Cardiac muscle cell (in vitro differentiated cells and primary cell): Measurements from ENCODE around the gene EDNRB. TPM values are rescaled to one million over a fixed set of nuclear protein-coding genes. Genes with fewer than 3 reads are reported as not detected.
"Not testable (repeated sequence)": the region's sequence is repeated elsewhere in the genome, so short reads cannot be mapped to it uniquely, and the experiment has no call there.

Experiments
- DNase-seq, 2 donors: peaks; one replicate each; pipeline versions ENCODE4 v3.0.0 to v3.0.0-alpha.2; 2010 to 2017; ENCODE audit warnings: low read depth in 1 of 2, low spot score in 1 of 2
- H3K27ac ChIP-seq: fragments of 200-600 bp; sonication (generic); 2 replicates; pipeline ENCODE4 v1.5.1; 2016
- H3K27me3 ChIP-seq: fragments of 200-600 bp; sonication (generic); 2 replicates; pipeline ENCODE4 v1.6.0; 2016; ENCODE audit warnings: control low read depth
- H3K36me3 ChIP-seq: fragments of 200-600 bp; sonication (generic); 2 replicates; pipeline ENCODE4 v1.5.1; 2016; ENCODE audit warnings: control low read depth
- H3K4me1 ChIP-seq: fragments of 200-600 bp; sonication (generic); 2 replicates; pipeline ENCODE4 v1.8.1; 2017; ENCODE audit warnings: low read depth, mild to moderate bottlenecking, mixed run types
- H3K4me3 ChIP-seq: fragments of 200-600 bp; sonication (generic); 2 replicates; pipeline ENCODE4 v1.5.1; 2016; ENCODE audit warnings: mild to moderate bottlenecking
- H3K9me3 ChIP-seq: fragments of 200-600 bp; sonication (generic); 2 replicates; pipeline ENCODE4 v1.5.1; 2017; ENCODE audit warnings: low read depth, mild to moderate bottlenecking, control low read depth
- CTCF ChIP-seq: IDR thresholded peaks from 2 replicates; pipeline ENCODE4 v1.5.1; 2012; ENCODE audit warnings: low read depth, mild to moderate bottlenecking, low read length
- polyA plus RNA-seq: library from polyadenylated mRNA; unstranded; fragments of >200 nt; fragmentation: Nextera tagmentation; extraction: Ambion mirVana; gene quantifications from 2 replicates; pipeline ENCODE4 v1.2.1, GENCODE V29; 2016
- total RNA-seq: library from RNA; depleted of rRNA; stranded (reverse); fragments of >200 nt; gene quantifications from 2 replicates; pipeline ENCODE4 v1.2.3, GENCODE V29; 2016

The EDNRB gene
- total RNA-seq, result 3.7 and 8.4 TPM in 2 replicates
- polyA plus RNA-seq, result 3.2 and 3.7 TPM in 2 replicates

DNA sequence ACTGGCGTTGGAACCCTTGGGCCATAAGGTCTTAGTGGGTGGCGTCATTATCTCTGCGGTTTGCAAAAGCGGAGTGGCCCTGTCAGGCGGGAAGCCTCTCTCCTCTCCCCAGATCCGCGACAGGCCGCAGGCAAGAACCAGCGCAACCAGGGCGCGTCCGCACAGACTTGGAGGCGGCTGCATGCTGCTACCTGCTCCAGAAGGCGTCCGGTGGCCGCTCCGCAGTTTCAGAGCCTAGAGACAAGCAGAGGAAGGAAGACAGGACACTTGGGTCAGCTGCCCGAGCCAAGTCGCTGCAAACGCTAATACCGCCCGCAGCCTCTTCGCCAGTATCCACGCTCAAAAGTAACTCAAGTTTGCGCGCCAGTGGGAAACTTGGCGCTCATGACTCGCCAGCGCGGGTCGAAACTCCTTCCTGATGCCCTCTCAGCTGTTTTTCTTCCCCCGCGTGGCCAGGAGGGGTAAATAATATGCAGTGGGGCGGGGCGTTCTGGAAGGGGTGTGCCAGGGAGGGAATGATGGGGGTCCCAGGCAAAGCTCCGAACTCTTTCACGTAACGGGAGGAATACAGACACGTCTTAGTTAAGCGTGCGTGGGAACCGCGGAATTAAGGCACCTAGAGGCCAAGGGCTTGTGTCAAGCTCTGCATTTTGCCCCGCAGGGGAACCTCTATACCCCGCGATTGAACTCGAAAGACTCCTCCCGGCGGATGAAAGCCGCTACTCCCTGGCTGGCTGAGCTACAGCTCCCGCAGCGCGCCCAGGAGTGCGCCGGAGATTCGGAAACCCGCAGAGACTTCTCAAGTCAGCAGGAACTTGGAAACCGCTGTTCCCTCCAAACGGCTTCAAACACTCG lies at the start of gene EDNRB:
Gene EDNRB, minus strand, starts transcription at position 441 of the 855 bp plus-strand sequence. Its CDS starts 258 bp downstream, at position 183.
- no peaks in the 10 kb centered on the region for H3K9me3 ChIP-seq
- H3K4me1 ChIP-seq, result no peaks in the 10 kb centered on the region
- DNase-seq, result peak; percentile 52 to 59
- TF ChIP-seq CTCF, result peak; percentile 18
- H3K4me3 ChIP-seq, result peak within 1 kb of the TSS; percentile 55
- no peaks in the 10 kb centered on the region for H3K27me3 ChIP-seq
- H3K27ac ChIP-seq, result no peak within 1 kb of the TSS
- H3K36me3 ChIP-seq, result no peaks in the 10 kb centered on the region

DNA sequence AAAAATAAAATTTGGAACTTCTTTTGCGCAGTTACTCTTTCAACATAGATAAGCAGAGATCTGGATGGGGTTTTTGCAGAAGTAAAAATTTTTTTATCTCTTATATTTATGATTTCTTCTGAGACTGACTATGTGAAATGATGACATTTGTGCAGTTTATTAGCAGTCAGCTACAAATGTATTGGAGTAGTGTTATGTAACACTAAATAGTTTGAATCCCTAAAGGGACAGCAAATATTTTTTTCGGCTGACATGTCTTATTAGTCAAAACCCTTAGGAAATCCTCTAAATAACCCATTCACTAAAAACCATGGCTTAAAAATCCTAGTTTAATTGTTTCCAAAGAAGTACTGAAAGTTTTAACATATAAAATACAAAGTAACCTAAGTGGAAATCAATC lies 48.0 kb upstream of the EDNRB start:
- H3K27me3 ChIP-seq, result no peaks in the 10 kb centered on the region
- no peak overlapping the region for H3K4me3 ChIP-seq
- no peaks in the 10 kb centered on the region for H3K4me1 ChIP-seq
- TF ChIP-seq CTCF, result no peak
- H3K27ac ChIP-seq, result no peak overlapping the region
- H3K36me3 ChIP-seq, result no peaks in the 10 kb centered on the region
- DNase-seq, result no peak
- H3K9me3 ChIP-seq, result no peaks in the 10 kb centered on the region

- no peaks in the 10 kb centered on the region for H3K4me1 ChIP-seq
- no peaks in the 10 kb centered on the region for H3K9me3 ChIP-seq
- DNase-seq, result no peak
- H3K36me3 ChIP-seq, result no peaks in the 10 kb centered on the region
- no peaks in the 10 kb centered on the region for H3K27me3 ChIP-seq
- H3K4me3 ChIP-seq, result no peak overlapping the region
- TF ChIP-seq CTCF, result no peak
- no peak overlapping the region for H3K27ac ChIP-seq
Measured at GRCh38 chr13:77952737-77953136, 34.1 kb upstream of the EDNRB start.

DNA sequence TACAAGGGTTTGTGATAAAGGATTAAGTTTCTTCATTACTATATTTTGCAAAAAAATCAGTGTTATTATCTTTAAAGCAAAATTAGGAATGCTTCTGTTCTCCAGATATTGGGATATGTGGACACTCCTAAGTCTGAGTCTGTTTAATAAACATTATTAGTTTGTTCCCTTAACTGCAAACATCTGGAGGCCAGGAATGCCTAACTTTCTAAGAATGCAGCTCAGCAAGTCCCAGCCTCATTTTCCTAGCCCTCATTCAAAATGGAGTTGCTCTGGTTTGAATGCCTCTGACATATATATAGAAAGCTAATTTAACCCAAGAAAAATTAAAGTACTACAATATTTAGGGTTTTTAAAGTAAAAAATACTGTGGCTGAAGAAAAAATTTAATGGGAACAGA lies 33.6 kb upstream of the EDNRB start:
- Histone ChIP-seq H3K27ac (no peak overlapping the region), H3K9me3 (no peaks in the 10 kb centered on the region), H3K36me3 (no peaks in the 10 kb centered on the region), H3K27me3 (no peaks in the 10 kb centered on the region), H3K4me3 (no peak overlapping the region), H3K4me1 (no peaks in the 10 kb centered on the region)
- no peak for TF ChIP-seq CTCF
- DNase-seq, result no peak

- Histone ChIP-seq H3K9me3 (no peaks in the 10 kb centered on the region), H3K27ac (no peak overlapping the region), H3K36me3 (no peaks in the 10 kb centered on the region), H3K27me3 (no peaks in the 10 kb centered on the region), H3K4me1 (no peaks in the 10 kb centered on the region), H3K4me3 (no peak overlapping the region)
- no peak for DNase-seq
- TF ChIP-seq CTCF, result no peak
Measured at GRCh38 chr13:77946522-77946921, 27.9 kb upstream of the EDNRB start.

- not testable (repeated sequence) for H3K36me3 ChIP-seq, DNase-seq, H3K27ac ChIP-seq, H3K4me1 ChIP-seq, H3K27me3 ChIP-seq, H3K4me3 ChIP-seq, H3K9me3 ChIP-seq
Measured at GRCh38 chr13:77935063-77935462, 16.4 kb upstream of the EDNRB start.
